Measurements from ENCODE around the gene PLEKHG7. TPM values are rescaled to one million over a fixed set of nuclear protein-coding genes. Genes with fewer than 3 reads are reported as not detected.

The PLEKHG7 gene
- total RNA-seq, 1 experiment from 2014 or later: not detected

GRCh38 chr12:92732716-92733115 is 29.9 kb downstream of the PLEKHG7 start:
- ChIA-PET CTCF (no interaction called here), POLR2A (ENCODE audit: low non-redundant PET) (no interaction called here)
- intact Hi-C loops (cut with micrococcal nuclease; ENCODE audit: unreplicated experiment): no loop called here
- BruUV-seq (replicated peaks): no TSS peak
- no peak for DNase-seq (ENCODE audit: low spot score)
- no peak for TF ChIP-seq EZH2 (IDR thresholded peaks at IDR 0.05; ENCODE audit: borderline replicate concordance, low read depth, low read length, poor library complexity, severe bottlenecking)
- no peak for TF ChIP-seq CTCF (conservative IDR thresholded peaks at IDR 0.05; ENCODE audit: low read depth, low read length)
- Histone ChIP-seq H3K27me3 (replicated peaks; ENCODE audit: insufficient read depth, low read depth, low read length, poor library complexity) (no peaks in the 10 kb centered on the region), H3K4me1 (ENCODE audit: insufficient read depth, low read length, poor library complexity, severe bottlenecking) (peaks cover 43% of the 10 kb centered on the region), H3K4me3 (ENCODE audit: low read depth, low read length, poor library complexity, severe bottlenecking) (no peak overlapping the region), H3K27ac (ENCODE audit: low read depth, low read length, poor library complexity, severe bottlenecking) (no peak overlapping the region), H3K9me3 (ENCODE audit: low read depth, low read length, poor library complexity, severe bottlenecking) (no peaks in the 10 kb centered on the region), H3K36me3 (ENCODE audit: insufficient read depth, low read length, poor library complexity, severe bottlenecking) (no peaks in the 10 kb centered on the region)

GRCh38 chr12:92733181-92733580 is 30.4 kb downstream of the PLEKHG7 start:
- H3K4me3 ChIP-seq (ENCODE audit: low read depth, low read length, poor library complexity, severe bottlenecking): no peak overlapping the region
- no peak for TF ChIP-seq CTCF (conservative IDR thresholded peaks at IDR 0.05; ENCODE audit: low read depth, low read length)
- TF ChIP-seq EZH2 (IDR thresholded peaks at IDR 0.05; ENCODE audit: borderline replicate concordance, low read depth, low read length, poor library complexity, severe bottlenecking): no peak
- DNase-seq (ENCODE audit: low spot score): no peak
- no TSS peak for BruUV-seq (replicated peaks)
- no peaks in the 10 kb centered on the region for H3K27me3 ChIP-seq (replicated peaks; ENCODE audit: insufficient read depth, low read depth, low read length, poor library complexity)
- H3K9me3 ChIP-seq (ENCODE audit: low read depth, low read length, poor library complexity, severe bottlenecking): no peaks in the 10 kb centered on the region
- CTCF ChIA-PET: no interaction called here
- no peaks in the 10 kb centered on the region for H3K36me3 ChIP-seq (ENCODE audit: insufficient read depth, low read length, poor library complexity, severe bottlenecking)
- intact Hi-C loops (cut with micrococcal nuclease; ENCODE audit: unreplicated experiment): no loop called here
- POLR2A ChIA-PET (ENCODE audit: low non-redundant PET): no interaction called here
- H3K4me1 ChIP-seq (ENCODE audit: insufficient read depth, low read length, poor library complexity, severe bottlenecking): peaks cover 43% of the 10 kb centered on the region
- H3K27ac ChIP-seq (ENCODE audit: low read depth, low read length, poor library complexity, severe bottlenecking): no peak overlapping the region

- no peak for DNase-seq (ENCODE audit: low spot score)
- intact Hi-C loops (cut with micrococcal nuclease; ENCODE audit: unreplicated experiment): no loop called here
- no TSS peak for BruUV-seq (replicated peaks)
- TF ChIP-seq EZH2 (IDR thresholded peaks at IDR 0.05; ENCODE audit: borderline replicate concordance, low read depth, low read length, poor library complexity, severe bottlenecking) (no peak), CTCF (conservative IDR thresholded peaks at IDR 0.05; ENCODE audit: low read depth, low read length) (no peak)
- ChIA-PET POLR2A (ENCODE audit: low non-redundant PET) (no interaction called here), CTCF (no interaction called here)
- no peak overlapping the region for H3K4me3 ChIP-seq (ENCODE audit: low read depth, low read length, poor library complexity, severe bottlenecking)
- no peak overlapping the region for H3K27ac ChIP-seq (ENCODE audit: low read depth, low read length, poor library complexity, severe bottlenecking)
- H3K4me1 ChIP-seq (ENCODE audit: insufficient read depth, low read length, poor library complexity, severe bottlenecking): peaks cover 46% of the 10 kb centered on the region
- H3K27me3 ChIP-seq (replicated peaks; ENCODE audit: insufficient read depth, low read depth, low read length, poor library complexity): no peaks in the 10 kb centered on the region
- no peaks in the 10 kb centered on the region for H3K36me3 ChIP-seq (ENCODE audit: insufficient read depth, low read length, poor library complexity, severe bottlenecking)
- H3K9me3 ChIP-seq (ENCODE audit: low read depth, low read length, poor library complexity, severe bottlenecking): no peaks in the 10 kb centered on the region
These were observed 30.9 kb downstream of the PLEKHG7 start for GRCh38 chr12:92733661-92734060.

All from A673 (cell line).